Body of pancreas (tissue), 4 donors: ENCODE data around the gene PRELP. TPM values are rescaled to one million over a fixed set of nuclear protein-coding genes. Genes with fewer than 3 reads are reported as not detected.

Source experiments
- ATAC-seq: fragments of 150-250 bp; one replicate; pipeline ENCODE4 v1.9.1; 2016
- DNase-seq, 4 donors: peaks; one replicate each; pipeline ENCODE4 v3.0.0-alpha.2; 2019
- H3K27ac ChIP-seq, 4 donors: fragments of 200-600 bp; sonication (generic); 1 replicate in 3 of 4; 2 replicates in 1 of 4; pipeline versions ENCODE4 v1.5.1 to v1.6.1; 2016 to 2019; ENCODE audit warnings: mild to moderate bottlenecking in 1 of 4, mixed read lengths in 1 of 4, moderate library complexity in 1 of 4
- H3K27me3 ChIP-seq, 2 donors: fragments of 200-600 bp; sonication (generic); one replicate each; pipeline ENCODE4 v1.6.0; 2016; ENCODE audit warnings: mild to moderate bottlenecking in 1 of 2
- H3K36me3 ChIP-seq, 2 donors: fragments of 200-600 bp; sonication (generic); replicated peaks in 1 of 2; 2 replicates each; pipeline ENCODE4 v1.5.1; 2016; ENCODE audit warnings: low read depth in 2 of 2; ENCODE audit not compliant: insufficient read depth in 1 of 2
- H3K4me1 ChIP-seq: fragments of 200-600 bp; sonication (generic); one replicate; pipeline ENCODE4 v1.6.0; 2016
- H3K4me3 ChIP-seq, 2 donors: fragments of 200-600 bp; sonication (generic); 1 replicate in 1 of 2; 2 replicates in 1 of 2; pipeline ENCODE4 v1.5.1; 2016 to 2019
- H3K9me3 ChIP-seq, 3 donors: fragments of 200-600 bp; sonication (generic); 1 replicate in 2 of 3; 2 replicates in 1 of 3; pipeline ENCODE4 v1.5.1; 2016
- POLR2A ChIP-seq, 3 donors: fragments of 450-650 bp; IDR thresholded peaks; one replicate each; pipeline ENCODE4 v1.6.1; 2016; ENCODE audit warnings: antibody characterized with exemption in 3 of 3, mild to moderate bottlenecking in 2 of 3
- WGBS, 2 donors: methylation state at CpG; one replicate each; pipeline ENCODE4 v1.1.5; 2017; 5-methylcytosine and 5-hydroxymethylcytosine counted together
- intact Hi-C: fragments of 100-400 bp; cut with DNase I; formaldehyde crosslinking; loops from one replicate; pipeline ENCODE4 v1.15.1; 2023
- total RNA-seq, 2 donors: library from RNA; depleted of rRNA; stranded (reverse); fragments of >200 nt; gene quantifications; one replicate each; pipeline ENCODE4 v1.1.0, GENCODE V29; 2016
- TF ChIP-seq, protein P1 (sequence below), 7 experiments: fragments of 450-650 bp in 4 of 7; fragments of 200-600 bp in 3 of 7; sonication (generic) in 3 of 7; IDR thresholded peaks; one replicate each; pipeline ENCODE4 v1.5.1; 2016 to 2019; ENCODE audit warnings: antibody characterized with exemption in 7 of 7

Gene PRELP
- total RNA-seq, 2 donors from 2014 or later = 14.8 to 28.0 TPM

GRCh38 chr1:203440771-203441170, 34.8 kb upstream of the PRELP start:
- intact Hi-C loops = loop anchor here (5.0 kb wide), 1 partner anchor 98 kb away; no protein-coding TSS in a partner anchor
- no peak overlapping the region for H3K27ac ChIP-seq
- TF ChIP-seq, protein P1, sequence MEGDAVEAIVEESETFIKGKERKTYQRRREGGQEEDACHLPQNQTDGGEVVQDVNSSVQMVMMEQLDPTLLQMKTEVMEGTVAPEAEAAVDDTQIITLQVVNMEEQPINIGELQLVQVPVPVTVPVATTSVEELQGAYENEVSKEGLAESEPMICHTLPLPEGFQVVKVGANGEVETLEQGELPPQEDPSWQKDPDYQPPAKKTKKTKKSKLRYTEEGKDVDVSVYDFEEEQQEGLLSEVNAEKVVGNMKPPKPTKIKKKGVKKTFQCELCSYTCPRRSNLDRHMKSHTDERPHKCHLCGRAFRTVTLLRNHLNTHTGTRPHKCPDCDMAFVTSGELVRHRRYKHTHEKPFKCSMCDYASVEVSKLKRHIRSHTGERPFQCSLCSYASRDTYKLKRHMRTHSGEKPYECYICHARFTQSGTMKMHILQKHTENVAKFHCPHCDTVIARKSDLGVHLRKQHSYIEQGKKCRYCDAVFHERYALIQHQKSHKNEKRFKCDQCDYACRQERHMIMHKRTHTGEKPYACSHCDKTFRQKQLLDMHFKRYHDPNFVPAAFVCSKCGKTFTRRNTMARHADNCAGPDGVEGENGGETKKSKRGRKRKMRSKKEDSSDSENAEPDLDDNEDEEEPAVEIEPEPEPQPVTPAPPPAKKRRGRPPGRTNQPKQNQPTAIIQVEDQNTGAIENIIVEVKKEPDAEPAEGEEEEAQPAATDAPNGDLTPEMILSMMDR (IDR thresholded peaks at IDR 0.05) = peak in 5 of 7 experiments; percentile 14 to 46 (median 46)
- TF ChIP-seq POLR2A (IDR thresholded peaks at IDR 0.05) = no peak
- WGBS, 2 donors = 19 to 26% methylated on average over 7 of the region's 7 CpGs
- H3K4me3 ChIP-seq = no peak overlapping the region
- no peaks in the 10 kb centered on the region for H3K4me1 ChIP-seq
- H3K9me3 ChIP-seq = peaks cover 0 to 5% (median 0%) of the 10 kb centered on the region in 3 donors
- H3K36me3 ChIP-seq = no peaks in the 10 kb centered on the region
- DNase-seq = peak; percentile 37 to 64 (median 60)
- ATAC-seq = peak; percentile 74
- H3K27me3 ChIP-seq = no peaks in the 10 kb centered on the region

GRCh38 chr1:203441766-203442165, 33.8 kb upstream of the PRELP start:
- TF ChIP-seq, protein P1 (IDR thresholded peaks at IDR 0.05) = no peak
- no peak for TF ChIP-seq POLR2A (IDR thresholded peaks at IDR 0.05)
- Histone ChIP-seq H3K27ac (no peak overlapping the region), H3K36me3 (no peaks in the 10 kb centered on the region), H3K4me3 (no peak overlapping the region), H3K4me1 (no peaks in the 10 kb centered on the region), H3K9me3 (peaks cover 0 to 5% (median 0%) of the 10 kb centered on the region in 3 donors), H3K27me3 (no peaks in the 10 kb centered on the region)
- DNase-seq (no peak), ATAC-seq (no peak)
- intact Hi-C loops = loop anchor here (5.0 kb wide), 1 partner anchor 99 kb away; no protein-coding TSS in a partner anchor
- WGBS, 2 donors = 75 to 81% methylated on average over 9 of the region's 9 CpGs

DNA sequence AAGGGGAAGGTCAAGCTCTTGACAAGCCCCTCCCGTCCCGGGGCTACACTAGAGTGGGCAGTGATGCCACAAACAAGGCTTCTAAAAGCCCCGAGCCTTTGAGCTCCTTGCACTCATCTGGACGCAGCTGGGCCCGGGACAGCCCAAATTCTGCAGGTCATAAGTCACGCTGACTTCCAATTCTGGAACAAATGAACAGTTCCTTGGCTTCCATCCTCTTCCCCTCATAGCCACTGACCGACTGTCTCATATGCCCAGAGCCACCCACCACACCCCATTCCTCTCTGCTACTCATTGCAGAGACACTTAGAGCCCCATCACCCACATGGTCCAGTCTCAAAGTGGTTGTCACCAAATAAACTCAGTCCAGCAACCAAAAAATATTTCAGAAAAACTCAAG, 32.8 kb upstream of the PRELP start:
- intact Hi-C loops = loop anchor here (5.0 kb wide), 1 partner anchor 101 kb away; no protein-coding TSS in a partner anchor
- Histone ChIP-seq H3K4me3 (no peak overlapping the region), H3K4me1 (no peaks in the 10 kb centered on the region), H3K27ac (no peak overlapping the region), H3K27me3 (no peaks in the 10 kb centered on the region), H3K36me3 (no peaks in the 10 kb centered on the region), H3K9me3 (peaks cover 0 to 5% (median 0%) of the 10 kb centered on the region in 3 donors)
- 57 to 74% methylated on average over 7 of the region's 7 CpGs for WGBS, 2 donors
- ATAC-seq (peak; percentile 18), DNase-seq (no peak)
- no peak for TF ChIP-seq POLR2A (IDR thresholded peaks at IDR 0.05)
- TF ChIP-seq, protein P1 (IDR thresholded peaks at IDR 0.05) = no peak

GRCh38 chr1:203443296-203443695, 32.3 kb upstream of the PRELP start:
- Histone ChIP-seq H3K9me3 (peaks cover 0 to 5% (median 0%) of the 10 kb centered on the region in 3 donors), H3K36me3 (no peaks in the 10 kb centered on the region), H3K27ac (no peak overlapping the region), H3K4me3 (no peak overlapping the region), H3K27me3 (no peaks in the 10 kb centered on the region), H3K4me1 (no peaks in the 10 kb centered on the region)
- WGBS, 2 donors = 78 to 79% methylated on average over 2 of the region's 2 CpGs
- ATAC-seq (no peak), DNase-seq (no peak)
- intact Hi-C loops = loop anchor here (5.0 kb wide), 1 partner anchor 101 kb away; no protein-coding TSS in a partner anchor
- no peak for TF ChIP-seq POLR2A (IDR thresholded peaks at IDR 0.05)
- TF ChIP-seq, protein P1 (IDR thresholded peaks at IDR 0.05) = no peak

GRCh38 chr1:203444171-203444576, 31.4 kb upstream of the PRELP start:
- 71 to 73% methylated on average over 1 of the region's 1 CpG for WGBS, 2 donors
- no peak overlapping the region for H3K27ac ChIP-seq
- no peak overlapping the region for H3K4me3 ChIP-seq
- TF ChIP-seq POLR2A (IDR thresholded peaks at IDR 0.05) = no peak
- TF ChIP-seq, protein P1 (IDR thresholded peaks at IDR 0.05) = peak in 3 of 7 experiments; percentile 24 to 40 (median 38)
- DNase-seq = no peak
- H3K27me3 ChIP-seq = no peaks in the 10 kb centered on the region
- intact Hi-C loops = loop anchor here (5.0 kb wide), 1 partner anchor 102 kb away; no protein-coding TSS in a partner anchor
- H3K36me3 ChIP-seq = no peaks in the 10 kb centered on the region
- no peaks in the 10 kb centered on the region for H3K4me1 ChIP-seq
- ATAC-seq = no peak
- peaks cover 0 to 5% (median 0%) of the 10 kb centered on the region in 3 donors for H3K9me3 ChIP-seq
